ENCODE results near the gene RBM41. TPM values are rescaled to one million over a fixed set of nuclear protein-coding genes. Genes with fewer than 3 reads are reported as not detected.

The RBM41 gene
- total and polyA plus RNA-seq, 9 of the 15 experiments (the other 6 are each of a cell fraction or from before 2014, with no cell fraction given), result 11.6 to 51.8 (median 27.9) TPM

DNA sequence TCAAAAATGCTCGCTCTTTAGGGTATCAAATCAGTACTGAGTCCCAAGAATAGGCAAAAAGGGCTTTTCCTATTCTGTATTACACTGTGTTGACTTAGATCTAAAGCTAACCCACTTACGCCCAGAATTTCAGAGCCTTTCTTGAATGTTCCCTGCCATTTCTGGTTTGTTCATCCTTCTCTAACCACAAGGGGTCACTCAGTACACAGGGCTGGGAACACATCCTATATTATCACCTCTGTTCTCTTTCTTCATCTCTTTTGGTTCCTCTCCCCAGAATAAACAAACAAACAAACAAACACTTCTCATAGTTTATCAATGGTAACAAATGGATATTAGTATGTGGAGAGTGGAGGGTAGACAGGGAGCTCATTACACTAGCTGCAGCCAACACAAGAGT is 93.1 kb downstream of the RBM41 start:
- Histone ChIP-seq H2AFZ (ENCODE audit: low read depth, low read length) (no peak overlapping the region), H3K9ac (ENCODE audit: insufficient read depth in 1 of 2, low read depth in 2 of 2, low read length in 2 of 2) (no peak overlapping the region), H3K27ac (ENCODE audit: extremely low read depth, low read depth, low read length) (no peak overlapping the region), H3K9me3 (replicated peaks; ENCODE audit: control insufficient read depth, insufficient read depth, low read depth, low read length) (no peaks in the 10 kb centered on the region), H3K9me1 (ENCODE audit: control insufficient read depth, insufficient read depth, low read length) (no peaks in the 10 kb centered on the region), H3K36me3 (ENCODE audit: control insufficient read depth, insufficient read depth, low read length) (no peaks in the 10 kb centered on the region), H4K20me1 (replicated peaks; ENCODE audit: control insufficient read depth, insufficient read depth, low read length) (no peaks in the 10 kb centered on the region), H3K4me3 (no peak overlapping the region), H3K27me3 (ENCODE audit: control insufficient read depth in 2 of 2, insufficient read depth in 2 of 2, low read length in 2 of 2) (no peaks in the 10 kb centered on the region), H3K4me1 (replicated peaks in 1 of 2; ENCODE audit: control insufficient read depth in 2 of 2, insufficient read depth in 2 of 2, low read length in 2 of 2) (no peaks in the 10 kb centered on the region; a peak in 1 of 5 replicates), H3K4me2 (ENCODE audit: insufficient read depth, low read length) (no peak overlapping the region), H3K79me2 (ENCODE audit: control insufficient read depth, insufficient read depth, low read length) (no peaks in the 10 kb centered on the region)
- POLR2A ChIA-PET, result interaction anchor here (0.6 to 1.3 kb wide), 2 partner anchors 9 to 251 kb away, joined by 4 read pairs; no protein-coding TSS in a partner anchor
- no TSS peak for BruUV-seq (replicated peaks)
- in situ Hi-C loops (cut with MboI), result no loop called here
- 0% methylated on average over 2 of the region's 2 CpGs for WGBS (ENCODE audit: insufficient coverage, low coverage, missing lambda C conversion rate)
- FAIRE-seq (no peak), ATAC-seq (peak; percentile 77; the same call in 2 of the 3 replicates), DNase-seq (ENCODE audit: extremely low read depth in 1 of 4, low spot score in 3 of 4) (peak; percentile 19 to 38 (median 22))
- intact Hi-C loops (cut with micrococcal nuclease), result loop anchor here (1.0 to 10.0 kb wide), 5 partner anchors 131 to 867 kb away; no protein-coding TSS in a partner anchor
- CTCF ChIA-PET (ENCODE audit: low intra/inter-chr PET ratio), result interaction anchor here (0.5 to 0.7 kb wide), 3 partner anchors 26 to 868 kb away, joined by 3 to 7 read pairs (median 3); no protein-coding TSS in a partner anchor
- TF ChIP-seq ZNF274 (IDR thresholded peaks at IDR 0.05; ENCODE audit: borderline replicate concordance, low read depth, low read length) (no peak), ZSCAN29 (IDR thresholded peaks at IDR 0.05) (no peak), ZNF23 (CRISPR knock-in tag; IDR thresholded peaks at IDR 0.05) (no peak), NFATC3 (IDR thresholded peaks at IDR 0.05) (no peak), NR2C2 (CRISPR knock-in tag; IDR thresholded peaks at IDR 0.05) (no peak), NR2C2 (tag; IDR thresholded peaks at IDR 0.05) (no peak)
- TF ChIP-seq, protein P1, sequence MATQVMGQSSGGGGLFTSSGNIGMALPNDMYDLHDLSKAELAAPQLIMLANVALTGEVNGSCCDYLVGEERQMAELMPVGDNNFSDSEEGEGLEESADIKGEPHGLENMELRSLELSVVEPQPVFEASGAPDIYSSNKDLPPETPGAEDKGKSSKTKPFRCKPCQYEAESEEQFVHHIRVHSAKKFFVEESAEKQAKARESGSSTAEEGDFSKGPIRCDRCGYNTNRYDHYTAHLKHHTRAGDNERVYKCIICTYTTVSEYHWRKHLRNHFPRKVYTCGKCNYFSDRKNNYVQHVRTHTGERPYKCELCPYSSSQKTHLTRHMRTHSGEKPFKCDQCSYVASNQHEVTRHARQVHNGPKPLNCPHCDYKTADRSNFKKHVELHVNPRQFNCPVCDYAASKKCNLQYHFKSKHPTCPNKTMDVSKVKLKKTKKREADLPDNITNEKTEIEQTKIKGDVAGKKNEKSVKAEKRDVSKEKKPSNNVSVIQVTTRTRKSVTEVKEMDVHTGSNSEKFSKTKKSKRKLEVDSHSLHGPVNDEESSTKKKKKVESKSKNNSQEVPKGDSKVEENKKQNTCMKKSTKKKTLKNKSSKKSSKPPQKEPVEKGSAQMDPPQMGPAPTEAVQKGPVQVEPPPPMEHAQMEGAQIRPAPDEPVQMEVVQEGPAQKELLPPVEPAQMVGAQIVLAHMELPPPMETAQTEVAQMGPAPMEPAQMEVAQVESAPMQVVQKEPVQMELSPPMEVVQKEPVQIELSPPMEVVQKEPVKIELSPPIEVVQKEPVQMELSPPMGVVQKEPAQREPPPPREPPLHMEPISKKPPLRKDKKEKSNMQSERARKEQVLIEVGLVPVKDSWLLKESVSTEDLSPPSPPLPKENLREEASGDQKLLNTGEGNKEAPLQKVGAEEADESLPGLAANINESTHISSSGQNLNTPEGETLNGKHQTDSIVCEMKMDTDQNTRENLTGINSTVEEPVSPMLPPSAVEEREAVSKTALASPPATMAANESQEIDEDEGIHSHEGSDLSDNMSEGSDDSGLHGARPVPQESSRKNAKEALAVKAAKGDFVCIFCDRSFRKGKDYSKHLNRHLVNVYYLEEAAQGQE (IDR thresholded peaks at IDR 0.05; ENCODE audit: borderline replicate concordance), result peak; percentile 71
- TF ChIP-seq, protein P1 (CRISPR knock-in tag; IDR thresholded peaks at IDR 0.05; ENCODE audit: low read depth), result no peak
- TF ChIP-seq, protein P2, sequence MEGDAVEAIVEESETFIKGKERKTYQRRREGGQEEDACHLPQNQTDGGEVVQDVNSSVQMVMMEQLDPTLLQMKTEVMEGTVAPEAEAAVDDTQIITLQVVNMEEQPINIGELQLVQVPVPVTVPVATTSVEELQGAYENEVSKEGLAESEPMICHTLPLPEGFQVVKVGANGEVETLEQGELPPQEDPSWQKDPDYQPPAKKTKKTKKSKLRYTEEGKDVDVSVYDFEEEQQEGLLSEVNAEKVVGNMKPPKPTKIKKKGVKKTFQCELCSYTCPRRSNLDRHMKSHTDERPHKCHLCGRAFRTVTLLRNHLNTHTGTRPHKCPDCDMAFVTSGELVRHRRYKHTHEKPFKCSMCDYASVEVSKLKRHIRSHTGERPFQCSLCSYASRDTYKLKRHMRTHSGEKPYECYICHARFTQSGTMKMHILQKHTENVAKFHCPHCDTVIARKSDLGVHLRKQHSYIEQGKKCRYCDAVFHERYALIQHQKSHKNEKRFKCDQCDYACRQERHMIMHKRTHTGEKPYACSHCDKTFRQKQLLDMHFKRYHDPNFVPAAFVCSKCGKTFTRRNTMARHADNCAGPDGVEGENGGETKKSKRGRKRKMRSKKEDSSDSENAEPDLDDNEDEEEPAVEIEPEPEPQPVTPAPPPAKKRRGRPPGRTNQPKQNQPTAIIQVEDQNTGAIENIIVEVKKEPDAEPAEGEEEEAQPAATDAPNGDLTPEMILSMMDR (IDR thresholded peaks at IDR 0.05 in 2 of 3, conservative IDR thresholded peaks at IDR 0.05 in 1 of 3; ENCODE audit: insufficient read depth in 2 of 3, low read depth in 1 of 3, low read length in 3 of 3), result peak; percentile 53 to 78 (median 62)
- TF ChIP-seq, protein P3, sequence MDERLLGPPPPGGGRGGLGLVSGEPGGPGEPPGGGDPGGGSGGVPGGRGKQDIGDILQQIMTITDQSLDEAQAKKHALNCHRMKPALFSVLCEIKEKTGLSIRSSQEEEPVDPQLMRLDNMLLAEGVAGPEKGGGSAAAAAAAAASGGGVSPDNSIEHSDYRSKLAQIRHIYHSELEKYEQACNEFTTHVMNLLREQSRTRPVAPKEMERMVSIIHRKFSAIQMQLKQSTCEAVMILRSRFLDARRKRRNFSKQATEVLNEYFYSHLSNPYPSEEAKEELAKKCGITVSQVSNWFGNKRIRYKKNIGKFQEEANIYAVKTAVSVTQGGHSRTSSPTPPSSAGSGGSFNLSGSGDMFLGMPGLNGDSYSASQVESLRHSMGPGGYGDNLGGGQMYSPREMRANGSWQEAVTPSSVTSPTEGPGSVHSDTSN (CRISPR knock-in tag; IDR thresholded peaks at IDR 0.05; ENCODE audit: low read depth), result no peak
- TF ChIP-seq, protein P3 (tag; conservative IDR thresholded peaks at IDR 0.05; ENCODE audit: low read depth), result no peak

Measured in K562 (cell line).